ENCODE measurements around the gene HCN4. TPM values are rescaled to one million over a fixed set of nuclear protein-coding genes. Genes with fewer than 3 reads are reported as not detected.

The HCN4 gene
- total RNA-seq, 1 donor from 2014 or later: not detected

- intact Hi-C loops (cut with micrococcal nuclease): no loop called here
These were observed 11.9 kb upstream of the HCN4 start for GRCh38 chr15:73380661-73381060.

GRCh38 chr15:73378089-73378488 is 9.3 kb upstream of the HCN4 start:
- intact Hi-C loops (cut with micrococcal nuclease): no loop called here

- intact Hi-C loops (cut with micrococcal nuclease): no loop called here
These were observed 7.1 kb upstream of the HCN4 start for GRCh38 chr15:73375755-73376305.

GRCh38 chr15:73375012-73375411 is 6.3 kb upstream of the HCN4 start:
- intact Hi-C loops (cut with micrococcal nuclease): no loop called here

- intact Hi-C loops (cut with micrococcal nuclease): no loop called here
These were observed 5.8 kb upstream of the HCN4 start for GRCh38 chr15:73374604-73375003.

- intact Hi-C loops (cut with micrococcal nuclease): no loop called here
These were observed 4.5 kb upstream of the HCN4 start for GRCh38 chr15:73373221-73373620.

GRCh38 chr15:73371812-73372211 is 3.1 kb upstream of the HCN4 start:
- intact Hi-C loops (cut with micrococcal nuclease): no loop called here

- intact Hi-C loops (cut with micrococcal nuclease): no loop called here
These were observed 1.4 kb upstream of the HCN4 start for GRCh38 chr15:73370151-73370550.

GRCh38 chr15:73369154-73369694 is 466 bp upstream of the HCN4 start:
- intact Hi-C loops (cut with micrococcal nuclease): no loop called here

GRCh38 chr15:73367624-73368300 is 996 bp downstream of the HCN4 start:
- intact Hi-C loops (cut with micrococcal nuclease): no loop called here

GRCh38 chr15:73366766-73367623 is 1.8 kb downstream of the HCN4 start:
- intact Hi-C loops (cut with micrococcal nuclease): no loop called here

- intact Hi-C loops (cut with micrococcal nuclease): no loop called here
These were observed 4.7 kb downstream of the HCN4 start for GRCh38 chr15:73364070-73364469.

- intact Hi-C loops (cut with micrococcal nuclease): no loop called here
These were observed 5.9 kb downstream of the HCN4 start for GRCh38 chr15:73362900-73363299.

GRCh38 chr15:73361337-73361736 is 7.4 kb downstream of the HCN4 start:
- intact Hi-C loops (cut with micrococcal nuclease): no loop called here

GRCh38 chr15:73359651-73360050 is 9.1 kb downstream of the HCN4 start:
- intact Hi-C loops (cut with micrococcal nuclease): no loop called here

GRCh38 chr15:73357999-73358665 is 10.6 kb downstream of the HCN4 start:
- intact Hi-C loops (cut with micrococcal nuclease): no loop called here

- intact Hi-C loops (cut with micrococcal nuclease): no loop called here
These were observed 13.0 kb downstream of the HCN4 start for GRCh38 chr15:73355612-73356265.

GRCh38 chr15:73354241-73354640 is 14.5 kb downstream of the HCN4 start:
- intact Hi-C loops (cut with micrococcal nuclease): no loop called here

GRCh38 chr15:73353734-73354133 is 15.0 kb downstream of the HCN4 start:
- intact Hi-C loops (cut with micrococcal nuclease): no loop called here

- intact Hi-C loops (cut with micrococcal nuclease): no loop called here
These were observed 16.7 kb downstream of the HCN4 start for GRCh38 chr15:73352082-73352481.

GRCh38 chr15:73349191-73349590 is 19.6 kb downstream of the HCN4 start:
- intact Hi-C loops (cut with micrococcal nuclease): no loop called here
